ACC112 (cell line): ENCODE data around the gene CUEDC2.

ENCODE experiments used
- H2AFZ ChIP-seq: fragments of 200-600 bp; sonication (generic); one replicate; pipeline ENCODE4 v1.6.0; 2017; ENCODE audit warnings: antibody characterized with exemption, low read length; ENCODE audit not compliant: unreplicated experiment
- H3K27ac ChIP-seq: fragments of 200-600 bp; sonication (generic); 2 replicates; pipeline ENCODE4 v1.5.1; 2014; ENCODE audit warnings: low read depth, mild to moderate bottlenecking, antibody characterized with exemption, low read length, moderate library complexity
- H3K27me3 ChIP-seq: fragments of 200-600 bp; sonication (generic); 2 replicates; pipeline ENCODE4 v1.6.1; 2014; ENCODE audit warnings: mild to moderate bottlenecking, antibody characterized with exemption, low read length, moderate library complexity, mixed read lengths; ENCODE audit not compliant: insufficient read depth
- H3K36me3 ChIP-seq: fragments of 200-600 bp; sonication (generic); 2 replicates; pipeline ENCODE4 v1.6.1; 2016; ENCODE audit warnings: mild to moderate bottlenecking, antibody characterized with exemption, low read length, moderate library complexity, mixed read lengths; ENCODE audit not compliant: insufficient read depth
- H3K4me1 ChIP-seq: fragments of 200-600 bp; sonication (generic); one replicate; pipeline ENCODE4 v1.6.1; 2016; ENCODE audit warnings: low read length, mixed read lengths; ENCODE audit not compliant: insufficient read depth, unreplicated experiment, control insufficient read depth
- H3K4me3 ChIP-seq: fragments of 200-600 bp; sonication (generic); 2 replicates; pipeline ENCODE4 v1.5.1; 2014; ENCODE audit warnings: mild to moderate bottlenecking, low read depth, low read length
- H3K79me2 ChIP-seq: fragments of 200-600 bp; sonication (generic); one replicate; pipeline ENCODE4 v1.6.0; 2016; ENCODE audit warnings: low read length; ENCODE audit not compliant: control insufficient read depth, unreplicated experiment, insufficient read depth

Gene CUEDC2

GRCh38 chr10:102432162-102432950 lies at the start of gene CUEDC2:
Gene CUEDC2, minus strand, starts transcription at chr10:102432574. Its CDS starts 7,386 bp downstream, at chr10:102425188.
- H3K79me2 ChIP-seq, result peaks cover 27% of the 10 kb centered on the region
- H3K4me1 ChIP-seq, result peaks cover 16% of the 10 kb centered on the region
- no peaks in the 10 kb centered on the region for H3K27me3 ChIP-seq
- no peaks in the 10 kb centered on the region for H3K36me3 ChIP-seq
- H2AFZ ChIP-seq, result peak within 1 kb of the TSS; percentile 55
- peak within 1 kb of the TSS; percentile 85 for H3K4me3 ChIP-seq
- peak within 1 kb of the TSS; percentile 48; the same call in 1 of the 2 replicates for H3K27ac ChIP-seq

GRCh38 chr10:102480396-102480795 lies 48.0 kb upstream of the CUEDC2 start:
- Histone ChIP-seq H3K27ac (no peak overlapping the region), H3K79me2 (no peaks in the 10 kb centered on the region), H3K36me3 (peaks cover 4% of the 10 kb centered on the region; the same call in 1 of the 2 replicates), H3K4me3 (no peak overlapping the region), H3K4me1 (no peaks in the 10 kb centered on the region), H2AFZ (no peak overlapping the region), H3K27me3 (no peaks in the 10 kb centered on the region)

GRCh38 chr10:102479651-102480050 lies 47.3 kb upstream of the CUEDC2 start:
- no peak overlapping the region for H2AFZ ChIP-seq
- no peaks in the 10 kb centered on the region for H3K79me2 ChIP-seq
- no peaks in the 10 kb centered on the region for H3K27me3 ChIP-seq
- H3K36me3 ChIP-seq, result no peaks in the 10 kb centered on the region; the same call in 1 of the 2 replicates
- no peak overlapping the region for H3K4me3 ChIP-seq
- H3K4me1 ChIP-seq, result no peaks in the 10 kb centered on the region
- no peak overlapping the region for H3K27ac ChIP-seq

GRCh38 chr10:102476466-102477141 lies 44.2 kb upstream of the CUEDC2 start:
- Histone ChIP-seq H3K4me3 (no peak overlapping the region), H3K27ac (no peak overlapping the region), H3K4me1 (no peaks in the 10 kb centered on the region), H3K27me3 (no peaks in the 10 kb centered on the region), H2AFZ (no peak overlapping the region), H3K79me2 (no peaks in the 10 kb centered on the region), H3K36me3 (no peaks in the 10 kb centered on the region)

- Histone ChIP-seq H3K27ac (no peak overlapping the region), H3K36me3 (no peaks in the 10 kb centered on the region), H3K79me2 (no peaks in the 10 kb centered on the region), H3K4me3 (no peak overlapping the region), H2AFZ (no peak overlapping the region), H3K27me3 (no peaks in the 10 kb centered on the region), H3K4me1 (no peaks in the 10 kb centered on the region)
Observed at GRCh38 chr10:102475451-102476040, 43.2 kb upstream of the CUEDC2 start.

GRCh38 chr10:102473445-102474331 lies 41.3 kb upstream of the CUEDC2 start:
- Histone ChIP-seq H3K4me3 (no peak overlapping the region), H3K4me1 (peaks cover 5% of the 10 kb centered on the region), H3K27ac (no peak overlapping the region), H3K27me3 (no peaks in the 10 kb centered on the region), H3K79me2 (no peaks in the 10 kb centered on the region), H3K36me3 (no peaks in the 10 kb centered on the region), H2AFZ (no peak overlapping the region)

GRCh38 chr10:102470579-102471546 lies 38.5 kb upstream of the CUEDC2 start:
- H3K4me1 ChIP-seq, result peaks cover 13% of the 10 kb centered on the region
- H3K36me3 ChIP-seq, result no peaks in the 10 kb centered on the region
- no peak overlapping the region for H3K27ac ChIP-seq
- H3K27me3 ChIP-seq, result no peaks in the 10 kb centered on the region
- no peaks in the 10 kb centered on the region for H3K79me2 ChIP-seq
- H2AFZ ChIP-seq, result no peak overlapping the region
- H3K4me3 ChIP-seq, result no peak overlapping the region

GRCh38 chr10:102468683-102469082 lies 36.3 kb upstream of the CUEDC2 start:
- Histone ChIP-seq H3K27ac (peak overlapping the region; percentile 22; the same call in 1 of the 2 replicates), H3K79me2 (no peaks in the 10 kb centered on the region), H2AFZ (peak overlapping the region; percentile 9), H3K4me1 (peaks cover 13% of the 10 kb centered on the region), H3K27me3 (no peaks in the 10 kb centered on the region), H3K36me3 (no peaks in the 10 kb centered on the region), H3K4me3 (no peak overlapping the region)

- no peaks in the 10 kb centered on the region for H3K27me3 ChIP-seq
- no peak overlapping the region for H3K4me3 ChIP-seq
- H3K4me1 ChIP-seq, result peaks cover 13% of the 10 kb centered on the region
- H2AFZ ChIP-seq, result no peak overlapping the region
- no peaks in the 10 kb centered on the region for H3K36me3 ChIP-seq
- no peaks in the 10 kb centered on the region for H3K79me2 ChIP-seq
- no peak overlapping the region for H3K27ac ChIP-seq
Observed at GRCh38 chr10:102467971-102468438, 35.6 kb upstream of the CUEDC2 start.
